22Rv1 (cell line): ENCODE measurements around the gene OR52B4.

ENCODE experiments used
- CTCF ChIP-seq: fragments of 450-650 bp; IDR thresholded peaks from 2 replicates; pipeline ENCODE4 v1.5.1; 2017; ENCODE audit warnings: mild to moderate bottlenecking
- ZFX ChIP-seq: fragments of 450-650 bp; IDR thresholded peaks from 2 replicates; pipeline ENCODE4 v1.6.1; 2017; ENCODE audit warnings: antibody characterized with exemption, borderline replicate concordance

- TF ChIP-seq CTCF (no peak), ZFX (no peak)
Measured at GRCh38 chr11:4375431-4376140, 7.4 kb upstream of the OR52B4 start.
